Measurements from ENCODE around the gene PLXNB1.

The PLXNB1 gene

GRCh38 chr3:48429960-48430707 lies at the start of gene PLXNB1:
Gene PLXNB1, minus strand, starts transcription at chr3:48430086. Its CDS starts 5,475 bp downstream, at chr3:48424611.
- peak within 1 kb of the TSS; percentile 49 for H3K4me3 ChIP-seq (ENCODE audit: low read depth, low read length)
- DNase-seq (ENCODE audit: low read depth), result peak; percentile 84
- TF ChIP-seq CTCF (IDR thresholded peaks at IDR 0.05; ENCODE audit: low read depth, low read length), result no peak
- TF ChIP-seq MAX (IDR thresholded peaks at IDR 0.05; ENCODE audit: low read depth, low read length), result peak; percentile 40
- TF ChIP-seq POLR2A (IDR thresholded peaks at IDR 0.05; ENCODE audit: extremely low read depth, insufficient read length), result peak; percentile 43
- TF ChIP-seq MYC (IDR thresholded peaks at IDR 0.05; ENCODE audit: low read depth, low read length), result peak; percentile 69

- DNase-seq (ENCODE audit: low read depth), result peak; percentile 41
- H3K4me3 ChIP-seq (ENCODE audit: low read depth, low read length), result no peak overlapping the region
- TF ChIP-seq MAX (IDR thresholded peaks at IDR 0.05; ENCODE audit: low read depth, low read length) (peak; percentile 56; the same call in 1 of the 2 replicates), MYC (IDR thresholded peaks at IDR 0.05; ENCODE audit: low read depth, low read length) (no peak)
These were observed 49.0 kb upstream of the PLXNB1 start for GRCh38 chr3:48478626-48479555.

GRCh38 chr3:48477959-48478520 lies 48.2 kb upstream of the PLXNB1 start:
- TF ChIP-seq MYC (IDR thresholded peaks at IDR 0.05; ENCODE audit: low read depth, low read length) (no peak), CTCF (IDR thresholded peaks at IDR 0.05; ENCODE audit: low read depth, low read length) (no peak), POLR2A (IDR thresholded peaks at IDR 0.05; ENCODE audit: extremely low read depth, insufficient read length) (no peak), MAX (IDR thresholded peaks at IDR 0.05; ENCODE audit: low read depth, low read length) (no peak)
- DNase-seq (ENCODE audit: low read depth), result no peak
- no peak overlapping the region for H3K4me3 ChIP-seq (ENCODE audit: low read depth, low read length)

- TF ChIP-seq POLR2A (IDR thresholded peaks at IDR 0.05; ENCODE audit: extremely low read depth, insufficient read length) (no peak), MAX (IDR thresholded peaks at IDR 0.05; ENCODE audit: low read depth, low read length) (no peak), MYC (IDR thresholded peaks at IDR 0.05; ENCODE audit: low read depth, low read length) (no peak), CTCF (IDR thresholded peaks at IDR 0.05; ENCODE audit: low read depth, low read length) (no peak)
- H3K4me3 ChIP-seq (ENCODE audit: low read depth, low read length), result no peak overlapping the region
- DNase-seq (ENCODE audit: low read depth), result no peak
These were observed 46.7 kb upstream of the PLXNB1 start for GRCh38 chr3:48476426-48477053.

GRCh38 chr3:48475188-48475587 lies 45.3 kb upstream of the PLXNB1 start:
- TF ChIP-seq CTCF (IDR thresholded peaks at IDR 0.05; ENCODE audit: low read depth, low read length) (no peak), MYC (IDR thresholded peaks at IDR 0.05; ENCODE audit: low read depth, low read length) (no peak)
- no peak overlapping the region for H3K4me3 ChIP-seq (ENCODE audit: low read depth, low read length)
- no peak for DNase-seq (ENCODE audit: low read depth)
